ENCODE data around the gene CALM1.

- TF ChIP-seq TAF1 (IDR thresholded peaks at IDR 0.05; ENCODE audit: borderline replicate concordance, low read depth, low read length) (no peak), POLR2AphosphoS5 (IDR thresholded peaks at IDR 0.05; ENCODE audit: low read depth, low read length) (no peak)
Observed at GRCh38 chr14:90421001-90421631, 24.3 kb downstream of the CALM1 start.

Data from GM12892 (cell line).